Hypothalamus (tissue), 51 donors: ENCODE results near the gene CYB5RL.
A peak's percentile ranks its signal among the peaks of the same experiment; 100 is the strongest.
"Not testable (repeated sequence)": the region's sequence is repeated elsewhere in the genome, so short reads cannot be mapped to it uniquely, and the experiment has no call there.

Experiments used
- DNase-seq, 51 donors: peaks; one replicate each; lab custom pipeline; 2025; lab: John Stamatoyannopoulos, UW

CYB5RL gene

GRCh38 chr1:54191525-54191924, 8.3 kb downstream of the CYB5RL start:
- DNase-seq: no peak

- DNase-seq: no peak
Observed at GRCh38 chr1:54190526-54190925, 9.3 kb downstream of the CYB5RL start.

GRCh38 chr1:54188291-54188690, 11.5 kb downstream of the CYB5RL start:
- no peak for DNase-seq

- no peak for DNase-seq
Observed at GRCh38 chr1:54186056-54186455, 13.8 kb downstream of the CYB5RL start.

GRCh38 chr1:54180701-54181360, 19.0 kb downstream of the CYB5RL start:
- DNase-seq: no peak

GRCh38 chr1:54178296-54179070, 21.3 kb downstream of the CYB5RL start:
- no peak for DNase-seq

- no peak for DNase-seq
Observed at GRCh38 chr1:54177726-54178125, 22.1 kb downstream of the CYB5RL start.

- no peak for DNase-seq
Observed at GRCh38 chr1:54176621-54177327, 23.1 kb downstream of the CYB5RL start.

- no peak for DNase-seq
Observed at GRCh38 chr1:54174106-54174505, 25.7 kb downstream of the CYB5RL start.

GRCh38 chr1:54173681-54174080, 26.1 kb downstream of the CYB5RL start:
- peak in 23 of 51 donors; percentile 3 to 71 (median 24) for DNase-seq

- no peak for DNase-seq
Observed at GRCh38 chr1:54172614-54173599, 26.9 kb downstream of the CYB5RL start.

GRCh38 chr1:54171606-54172005, 28.2 kb downstream of the CYB5RL start:
- no peak for DNase-seq

- peak in 1 of 51 donors; percentile 34 for DNase-seq
Observed at GRCh38 chr1:54171016-54171415, 28.8 kb downstream of the CYB5RL start.

GRCh38 chr1:54169068-54169467, 30.8 kb downstream of the CYB5RL start:
- DNase-seq: no peak

- no peak for DNase-seq
Observed at GRCh38 chr1:54168206-54168965, 31.4 kb downstream of the CYB5RL start.

GRCh38 chr1:54167422-54168139, 32.2 kb downstream of the CYB5RL start:
- peak in 2 of 51 donors; percentile 2 to 18 for DNase-seq

- DNase-seq: not testable (repeated sequence)
Observed at GRCh38 chr1:54166357-54166756, 33.5 kb downstream of the CYB5RL start.

GRCh38 chr1:54165146-54165545, 34.7 kb downstream of the CYB5RL start:
- DNase-seq: no peak

- no peak for DNase-seq
Observed at GRCh38 chr1:54163573-54163972, 36.3 kb downstream of the CYB5RL start.
